ENCODE data around the gene ACYP2. TPM values are rescaled to one million over a fixed set of nuclear protein-coding genes. Genes with fewer than 3 reads are reported as not detected.
A peak's percentile ranks its signal among the peaks of the same experiment; 100 is the strongest.
"Not testable (repeated sequence)": the region's sequence is repeated elsewhere in the genome, so short reads cannot be mapped to it uniquely, and the experiment has no call there.

ACYP2 gene
- total and polyA plus RNA-seq, 11 donors: 39.7 to 107 (median 53.2) TPM

GRCh38 chr2:54287532-54287931 lies 172.1 kb downstream of the ACYP2 start:
- Histone ChIP-seq H3K9me3 (no peaks in the 10 kb centered on the region), H3K27ac (peak overlapping the region in 5 of 12 donors; percentile 1 to 62 (median 32)), H3K27me3 (no peaks in the 10 kb centered on the region), H3K4me3 (no peak overlapping the region), H3K36me3 (peaks cover 0 to 4% (median 0%) of the 10 kb centered on the region in 9 donors), H3K4me1 (peaks cover 0 to 26% (median 1%) of the 10 kb centered on the region in 12 donors)
- TF ChIP-seq CTCF (IDR thresholded peaks at IDR 0.05) (no peak), POLR2A (IDR thresholded peaks at IDR 0.05) (no peak)
- ATAC-seq (peak; percentile 69 to 93 (median 81)), DNase-seq (peak in 3 of 5 donors; percentile 30 to 48 (median 40))
- intact Hi-C loops (cut with DNase I): no loop called here
- 23 to 80% (median 57%) methylated on average over 2 of the region's 2 CpGs for WGBS, 4 donors

GRCh38 chr2:54289917-54290316 lies 174.5 kb downstream of the ACYP2 start:
- ATAC-seq: no peak
- H3K27ac ChIP-seq: peak overlapping the region in 1 of 12 donors; percentile 28
- intact Hi-C loops (cut with DNase I): no loop called here

GRCh38 chr2:54290356-54291025 lies 175.1 kb downstream of the ACYP2 start:
- no peak for ATAC-seq
- intact Hi-C loops (cut with DNase I): no loop called here
- Histone ChIP-seq H3K27ac (peak overlapping the region in 3 of 12 donors; percentile 13 to 47 (median 28)), H3K4me1 (peaks cover 0 to 26% (median 1%) of the 10 kb centered on the region in 12 donors), H3K27me3 (no peaks in the 10 kb centered on the region), H3K4me3 (peak overlapping the region in 1 of 12 donors; percentile 11), H3K36me3 (no peaks in the 10 kb centered on the region), H3K9me3 (no peaks in the 10 kb centered on the region)
- TF ChIP-seq CTCF (IDR thresholded peaks at IDR 0.05): no peak
- no peak for TF ChIP-seq POLR2A (IDR thresholded peaks at IDR 0.05)
- DNase-seq: no peak
- 60 to 74% (median 72%) methylated on average over 9 of the region's 9 CpGs for WGBS, 4 donors

More at GRCh38 chr2:54289917-54290316, 174.5 kb downstream of the ACYP2 start:
- peak overlapping the region in 1 of 12 donors; percentile 11 for H3K4me3 ChIP-seq
- TF ChIP-seq CTCF (IDR thresholded peaks at IDR 0.05) (no peak), POLR2A (IDR thresholded peaks at IDR 0.05) (no peak)
- H3K27me3 ChIP-seq: no peaks in the 10 kb centered on the region
- H3K4me1 ChIP-seq: peaks cover 0 to 26% (median 1%) of the 10 kb centered on the region in 12 donors
- no peak for DNase-seq
- WGBS, 4 donors: 80 to 89% (median 87%) methylated on average over 23 of the region's 23 CpGs
- no peaks in the 10 kb centered on the region for H3K9me3 ChIP-seq
- H3K36me3 ChIP-seq: peaks cover 0 to 3% (median 0%) of the 10 kb centered on the region in 9 donors

- DNase-seq; intact Hi-C loops (cut with DNase I): not testable (repeated sequence)
- 93 to 100% (median 97%) methylated on average over 2 of the region's 2 CpGs for WGBS, 4 donors
These were observed 179.2 kb downstream of the ACYP2 start for GRCh38 chr2:54294665-54295064.

More at GRCh38 chr2:54294665-54295064, 179.2 kb downstream of the ACYP2 start:
- ATAC-seq, H3K9me3 ChIP-seq, H3K36me3 ChIP-seq, H3K4me3 ChIP-seq, H3K27me3 ChIP-seq, H3K27ac ChIP-seq: not testable (repeated sequence)
- H3K4me1 ChIP-seq: peaks cover 0 to 13% (median 0%) of the 10 kb centered on the region in 12 donors
